Globus pallidus (tissue), 1 donor: ENCODE measurements around the gene TMEM222.
"Not testable (repeated sequence)": the region's sequence is repeated elsewhere in the genome, so short reads cannot be mapped to it uniquely, and the experiment has no call there.

Experiments used
- DNase-seq: peaks from one replicate; pipeline ENCODE4 v3.0.0-alpha.2; 2015; ENCODE audit warnings: low spot score

TMEM222 gene, protein sequence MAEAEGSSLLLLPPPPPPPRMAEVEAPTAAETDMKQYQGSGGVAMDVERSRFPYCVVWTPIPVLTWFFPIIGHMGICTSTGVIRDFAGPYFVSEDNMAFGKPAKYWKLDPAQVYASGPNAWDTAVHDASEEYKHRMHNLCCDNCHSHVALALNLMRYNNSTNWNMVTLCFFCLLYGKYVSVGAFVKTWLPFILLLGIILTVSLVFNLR

DNA sequence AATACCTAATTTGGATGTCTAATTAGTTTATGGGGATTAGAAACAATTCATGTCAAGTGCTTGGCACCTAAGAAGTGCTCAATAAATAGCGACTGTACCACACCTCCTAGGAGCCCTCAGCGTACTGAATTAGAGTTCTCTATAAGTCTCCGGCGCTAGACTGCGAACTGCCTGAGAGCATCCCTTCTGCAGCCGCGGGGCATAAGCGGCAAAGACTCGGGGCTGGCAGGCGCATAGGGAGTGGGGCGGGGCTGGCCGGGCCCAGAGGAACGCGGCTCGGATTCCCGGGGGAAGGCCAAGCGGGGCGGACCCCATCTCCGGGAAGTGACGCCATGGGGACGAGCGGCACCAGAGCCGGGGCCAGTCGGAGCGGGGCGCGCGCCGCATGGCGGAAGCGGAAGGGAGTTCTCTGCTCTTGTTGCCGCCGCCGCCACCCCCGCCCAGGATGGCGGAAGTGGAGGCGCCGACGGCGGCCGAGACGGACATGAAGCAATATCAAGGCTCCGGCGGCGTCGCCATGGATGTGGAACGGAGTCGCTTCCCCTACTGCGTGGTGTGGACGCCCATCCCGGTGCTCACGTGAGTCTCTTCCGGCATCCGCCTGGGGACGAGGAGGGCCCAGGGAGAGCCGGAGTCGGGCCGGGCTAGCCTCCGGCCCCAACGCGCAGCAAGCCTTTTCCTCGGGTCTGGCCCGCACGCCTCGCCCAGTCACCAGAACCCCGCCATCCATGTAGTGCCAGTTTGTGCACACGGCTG, at the start of gene TMEM222:
Gene TMEM222, plus strand, starts transcription at position 351 of the 756 bp plus-strand sequence. Its CDS starts 35 bp downstream, at position 386.
- DNase-seq = peak; percentile 97

DNA sequence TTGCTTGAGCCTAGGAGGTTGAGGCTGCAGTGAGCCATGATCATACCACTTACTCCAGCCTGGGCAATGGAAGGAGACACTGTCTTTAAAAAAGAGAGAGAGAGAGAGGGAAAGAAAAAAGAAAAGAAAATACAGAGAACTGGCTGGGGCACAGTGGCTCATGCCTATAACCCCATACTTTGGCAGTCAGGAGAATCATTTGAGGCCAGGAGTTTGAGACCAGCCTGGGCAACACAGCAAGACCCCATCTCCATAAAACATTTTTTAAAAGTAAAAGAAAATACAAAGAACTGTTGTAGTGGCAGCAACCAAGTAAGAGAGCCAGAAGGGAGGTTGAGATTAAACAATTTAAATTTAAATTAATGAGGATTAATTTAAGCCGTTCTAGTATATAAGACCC, 47.8 kb upstream of the TMEM222 start:
- DNase-seq = no peak

DNA sequence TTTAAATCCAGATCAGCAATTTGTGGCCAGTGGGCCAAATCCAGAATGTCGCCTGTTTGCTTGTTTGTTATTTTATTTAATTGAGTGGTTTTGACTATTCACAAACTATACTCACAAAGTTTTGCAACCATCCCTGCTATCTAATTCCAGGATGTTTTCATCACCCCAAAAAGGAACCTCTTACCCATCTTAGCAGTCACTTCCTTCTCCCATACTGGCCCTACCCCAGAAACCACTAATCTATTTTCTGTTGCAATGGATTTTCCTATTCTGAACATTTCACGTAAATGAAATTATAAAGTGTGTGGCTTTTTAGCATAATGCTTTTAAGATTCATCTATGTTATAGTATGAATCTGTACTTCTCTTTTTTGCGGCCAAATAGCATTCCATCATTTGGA, 46.3 kb upstream of the TMEM222 start:
- DNase-seq = no peak

DNA sequence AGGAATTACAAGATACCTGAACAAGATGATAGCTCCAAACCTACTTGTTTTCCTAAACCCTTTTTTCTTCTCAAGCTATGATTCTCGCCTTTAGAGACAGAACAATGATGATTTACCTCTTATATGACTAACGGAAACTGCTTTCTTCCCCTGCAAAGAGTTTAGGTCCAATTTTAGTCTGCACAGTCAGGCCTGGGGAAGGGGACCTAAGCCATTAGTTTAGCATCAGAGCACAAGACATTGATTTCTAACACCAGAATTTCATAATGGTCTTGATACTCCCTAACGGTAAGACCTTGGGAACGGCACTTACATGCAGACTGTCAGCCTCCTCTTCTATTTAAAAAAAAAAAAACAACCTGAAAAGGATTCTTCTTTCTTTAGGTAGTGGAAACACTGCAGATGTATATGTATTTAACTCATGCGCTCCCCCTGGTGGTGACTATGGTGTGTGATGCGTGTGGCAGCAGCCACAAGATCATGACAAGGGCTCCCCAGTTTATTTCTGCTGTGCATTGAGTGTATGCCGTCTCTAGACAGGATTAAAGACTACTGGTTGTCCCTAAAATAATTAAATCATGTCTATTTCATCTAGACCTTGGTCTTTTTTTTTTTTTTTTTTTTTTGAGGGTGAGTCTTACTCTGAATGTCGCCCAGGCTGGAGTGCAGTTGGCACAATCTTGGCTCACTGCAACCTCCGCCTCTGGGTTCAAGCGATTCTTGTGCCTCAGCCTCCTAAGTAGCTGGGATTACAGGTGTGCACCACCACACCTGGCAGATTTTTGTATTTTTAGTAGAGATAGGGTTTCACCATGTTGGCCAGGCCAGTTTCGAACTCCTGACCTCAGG, 37.3 kb upstream of the TMEM222 start:
- DNase-seq = peak; percentile 70

DNA sequence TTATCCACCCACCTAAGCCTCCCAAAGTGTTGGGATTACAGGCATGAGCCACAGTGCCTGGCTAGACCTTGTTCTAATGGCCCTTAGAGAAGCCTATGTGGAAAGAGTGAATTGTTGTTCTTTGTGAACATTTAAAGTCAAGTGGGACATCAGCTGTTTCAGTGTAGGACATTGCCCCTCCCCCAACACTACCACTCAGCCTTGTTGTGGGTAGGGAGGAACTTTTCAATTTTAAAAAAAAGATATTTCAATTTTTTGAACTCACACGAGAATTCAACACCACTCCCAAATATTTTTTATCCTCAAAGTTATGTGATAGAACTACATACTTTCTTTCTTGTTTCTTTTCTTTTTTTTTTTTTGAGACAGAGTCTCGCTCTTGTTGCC, 36.7 kb upstream of the TMEM222 start:
- DNase-seq = no peak

DNA sequence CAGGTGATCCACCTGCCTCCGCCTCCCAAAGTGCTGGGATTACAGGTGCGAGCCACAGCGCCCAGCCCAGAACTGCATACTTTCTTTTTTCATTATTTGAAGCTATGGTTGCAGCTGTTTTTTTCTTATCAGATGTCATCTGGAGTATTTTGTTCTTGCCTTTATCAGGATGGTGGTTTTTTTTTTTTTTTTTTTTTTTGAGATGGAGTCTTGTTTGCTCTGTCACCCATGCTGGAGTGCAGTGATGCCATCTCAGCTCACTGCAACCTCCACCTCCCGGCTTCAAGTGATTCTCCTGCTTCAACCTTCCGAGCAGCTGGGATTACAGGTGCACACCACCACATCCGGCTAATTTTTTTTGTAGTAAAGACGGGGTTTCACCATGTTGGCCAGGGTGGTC, 36.1 kb upstream of the TMEM222 start:
- not testable (repeated sequence) for DNase-seq

DNA sequence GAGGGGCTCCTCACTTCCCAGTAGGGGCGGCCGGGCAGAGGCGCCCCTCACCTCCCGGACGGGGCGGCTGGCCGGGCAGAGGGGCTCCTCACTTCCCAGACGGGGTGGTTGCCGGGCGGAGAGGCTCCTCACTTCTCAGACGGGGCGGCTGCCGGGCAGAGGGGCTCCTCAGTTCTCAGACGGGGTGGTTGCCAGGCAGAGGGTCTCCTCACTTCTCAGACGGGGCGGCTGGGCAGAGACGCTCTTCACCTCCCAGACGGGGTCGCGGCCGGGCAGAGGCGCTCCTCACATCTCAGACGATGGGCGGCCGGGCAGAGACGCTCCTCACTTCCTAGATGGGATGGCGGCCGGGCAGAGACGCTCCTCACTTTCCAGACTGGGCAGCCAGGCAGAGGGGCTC, 32.8 kb upstream of the TMEM222 start:
- DNase-seq = not testable (repeated sequence)

DNA sequence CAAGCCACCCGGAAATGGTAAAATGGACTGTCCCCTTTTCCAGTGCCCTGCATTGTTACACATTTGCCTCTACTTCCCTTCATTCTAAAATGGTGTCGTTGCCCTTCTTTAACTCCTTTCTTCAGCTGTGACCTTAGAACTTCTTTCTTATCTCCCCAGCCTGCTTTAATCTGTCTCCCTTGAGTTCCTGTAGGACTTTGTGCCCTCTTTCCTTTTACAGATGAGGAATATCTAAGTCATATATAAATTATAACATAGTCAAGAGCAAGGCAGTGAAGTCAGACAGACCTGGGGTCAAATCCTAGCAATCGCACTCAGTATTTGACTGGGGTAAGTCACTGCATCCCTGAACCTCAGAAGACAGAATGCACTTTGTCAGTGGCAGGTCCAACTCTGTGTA, 31.4 kb upstream of the TMEM222 start:
- no peak for DNase-seq

DNA sequence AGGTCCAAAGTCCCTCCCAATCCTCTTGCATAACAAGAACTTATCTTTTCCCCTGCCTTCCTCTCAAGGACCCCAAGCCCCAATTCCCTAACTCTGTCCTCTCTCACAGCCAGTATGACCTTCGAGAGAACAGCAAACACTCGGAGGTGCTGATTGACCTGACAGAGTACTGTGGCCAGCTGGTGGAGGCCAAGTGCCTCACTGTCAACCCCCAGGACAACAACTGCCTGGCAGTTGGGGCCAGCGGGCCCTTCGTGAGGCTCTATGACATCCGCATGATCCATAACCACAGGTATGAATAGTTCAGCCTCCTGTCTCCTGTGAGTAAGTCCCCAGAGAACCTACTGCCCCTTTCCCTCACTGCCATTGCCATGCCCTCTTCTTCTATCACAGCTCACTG, 29.9 kb upstream of the TMEM222 start:
- DNase-seq = no peak

DNA sequence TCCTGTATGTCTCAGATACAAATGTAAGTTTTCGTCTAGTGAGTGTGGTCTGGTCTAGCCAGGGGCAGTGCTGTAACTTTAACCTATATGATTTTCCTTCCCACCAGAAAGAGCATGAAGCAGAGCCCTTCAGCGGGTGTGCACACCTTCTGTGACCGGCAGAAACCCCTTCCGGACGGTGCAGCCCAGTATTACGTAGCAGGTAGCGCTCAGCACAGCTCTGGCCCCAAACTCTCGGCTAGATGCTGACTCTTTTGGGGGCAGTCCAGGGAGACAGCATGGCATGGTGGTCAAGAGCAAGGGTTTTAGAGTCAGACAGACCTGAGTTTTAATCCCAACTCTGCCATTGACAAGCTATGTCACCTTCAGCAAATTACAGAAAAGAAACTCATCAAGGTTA, 28.0 kb upstream of the TMEM222 start:
- no peak for DNase-seq

DNA sequence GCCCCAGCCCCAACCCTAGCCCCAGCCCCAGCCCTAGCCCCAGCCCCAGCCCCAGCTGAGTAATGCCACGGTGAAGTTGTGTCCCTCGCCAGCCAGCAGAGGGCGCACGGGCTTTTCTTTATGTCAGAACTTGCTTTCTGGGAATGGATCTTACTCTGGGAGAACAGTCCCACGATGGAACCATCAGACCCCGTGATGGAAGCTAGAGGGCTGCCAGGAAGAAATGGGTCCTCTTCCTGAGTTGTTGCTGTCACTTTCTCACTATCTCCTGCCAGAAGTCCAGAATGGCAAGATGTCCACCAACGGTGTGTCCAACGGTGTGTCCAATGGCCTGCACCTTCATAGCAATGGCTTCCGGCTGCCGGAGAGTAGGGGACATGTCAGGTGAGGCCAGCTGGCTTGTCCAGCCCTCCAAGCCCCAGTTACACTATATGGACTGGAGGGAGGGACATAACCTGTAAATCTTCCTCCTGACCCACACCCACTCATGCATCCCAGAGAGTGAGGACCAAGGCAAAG, 25.1 kb upstream of the TMEM222 start:
- DNase-seq = peak; percentile 43

DNA sequence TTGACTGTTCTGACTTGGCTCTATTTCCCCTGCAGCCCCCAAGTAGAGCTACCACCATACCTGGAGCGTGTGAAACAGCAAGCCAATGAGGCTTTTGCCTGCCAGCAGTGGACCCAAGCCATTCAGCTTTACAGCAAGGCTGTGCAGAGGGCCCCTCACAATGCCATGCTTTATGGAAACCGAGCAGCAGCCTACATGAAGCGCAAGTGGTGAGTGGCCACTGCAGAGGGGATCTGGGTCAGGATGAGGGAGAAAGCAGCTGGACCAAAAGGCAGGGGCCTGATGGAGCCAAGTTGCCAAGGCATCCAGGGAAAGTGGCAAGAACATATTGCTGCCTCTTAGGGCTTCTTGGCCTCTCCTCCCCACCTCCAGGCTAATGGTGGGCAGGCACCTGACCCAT, 24.1 kb upstream of the TMEM222 start:
- no peak for DNase-seq

DNA sequence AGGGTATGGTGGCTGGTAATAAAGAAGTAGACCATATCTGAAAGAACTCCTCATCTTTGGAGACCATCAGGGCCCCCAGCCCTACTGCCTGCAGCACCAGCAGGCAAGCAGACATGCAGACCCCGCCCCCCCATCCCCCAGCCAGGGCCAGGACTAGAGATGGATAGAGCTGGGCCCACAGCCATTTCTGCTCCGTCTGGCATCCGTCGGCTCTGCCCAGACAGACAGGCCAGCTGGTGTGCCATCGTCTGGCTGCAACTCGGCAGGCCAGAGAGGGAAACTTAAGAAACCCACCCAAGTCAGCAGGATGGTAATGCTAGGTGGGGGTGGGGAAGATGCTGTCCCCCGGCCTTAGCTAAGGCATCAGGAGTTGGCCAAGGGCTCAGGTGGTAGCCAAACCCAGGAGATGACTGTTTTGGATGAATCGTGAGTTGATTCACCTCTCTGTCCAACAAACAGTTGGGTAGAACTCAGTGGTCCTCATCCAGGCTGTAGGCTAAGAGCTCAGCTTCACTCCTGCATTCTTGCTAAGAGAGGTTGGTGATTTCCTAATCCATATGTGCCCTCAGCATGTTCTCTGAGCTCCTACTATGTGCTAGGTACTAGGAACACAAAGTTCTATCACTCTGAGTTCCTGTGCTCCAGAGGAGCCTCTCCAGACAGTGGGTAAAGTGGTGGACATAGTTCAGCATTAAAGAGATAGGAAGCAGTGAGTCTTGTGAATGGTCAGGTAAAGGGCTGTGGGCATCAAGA, 23.2 kb upstream of the TMEM222 start:
- DNase-seq = no peak

DNA sequence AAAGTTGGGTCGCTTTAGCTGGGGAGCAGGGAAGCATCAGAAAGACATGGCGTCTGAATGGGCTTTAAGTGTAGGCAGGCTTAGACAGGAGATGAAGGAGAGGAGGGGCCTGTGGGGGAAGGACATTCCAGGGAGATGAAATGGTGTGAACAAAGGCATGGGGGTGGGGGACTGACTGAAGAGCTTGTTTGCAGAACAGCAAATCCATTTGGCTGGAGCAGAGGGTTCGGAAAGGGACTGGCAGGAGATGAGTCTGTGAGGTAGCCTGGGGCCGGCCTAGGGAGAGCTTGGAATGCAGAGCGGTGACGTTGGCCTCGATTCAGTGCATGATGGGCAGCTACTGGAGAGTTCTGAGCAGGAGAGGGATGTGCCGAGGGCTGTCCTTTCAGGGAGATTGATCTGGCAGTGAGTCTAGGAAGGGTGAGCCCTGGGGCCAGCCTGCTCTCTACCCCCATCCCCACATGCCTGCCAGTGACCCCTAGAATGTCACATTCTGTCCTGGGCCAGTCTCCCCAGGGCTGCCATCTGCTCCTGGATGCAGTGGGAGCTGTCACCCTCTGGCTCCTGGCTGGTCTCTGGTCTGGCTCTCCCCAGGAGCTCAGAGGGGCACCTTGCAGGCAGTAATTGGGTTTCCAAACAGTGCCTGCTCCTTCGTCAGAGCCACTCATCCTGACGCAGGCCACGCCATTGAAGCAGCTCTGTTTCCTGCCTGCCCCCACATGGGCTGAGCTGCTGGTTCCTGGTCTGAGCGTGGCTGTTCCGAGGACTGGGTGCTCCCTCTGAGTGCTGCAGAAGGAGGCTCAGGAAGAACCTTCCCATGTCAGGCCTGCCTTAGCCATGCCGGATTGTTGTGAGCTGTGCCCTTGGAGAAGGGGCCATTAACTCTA, 22.3 kb upstream of the TMEM222 start:
- DNase-seq = peak; percentile 40

DNA sequence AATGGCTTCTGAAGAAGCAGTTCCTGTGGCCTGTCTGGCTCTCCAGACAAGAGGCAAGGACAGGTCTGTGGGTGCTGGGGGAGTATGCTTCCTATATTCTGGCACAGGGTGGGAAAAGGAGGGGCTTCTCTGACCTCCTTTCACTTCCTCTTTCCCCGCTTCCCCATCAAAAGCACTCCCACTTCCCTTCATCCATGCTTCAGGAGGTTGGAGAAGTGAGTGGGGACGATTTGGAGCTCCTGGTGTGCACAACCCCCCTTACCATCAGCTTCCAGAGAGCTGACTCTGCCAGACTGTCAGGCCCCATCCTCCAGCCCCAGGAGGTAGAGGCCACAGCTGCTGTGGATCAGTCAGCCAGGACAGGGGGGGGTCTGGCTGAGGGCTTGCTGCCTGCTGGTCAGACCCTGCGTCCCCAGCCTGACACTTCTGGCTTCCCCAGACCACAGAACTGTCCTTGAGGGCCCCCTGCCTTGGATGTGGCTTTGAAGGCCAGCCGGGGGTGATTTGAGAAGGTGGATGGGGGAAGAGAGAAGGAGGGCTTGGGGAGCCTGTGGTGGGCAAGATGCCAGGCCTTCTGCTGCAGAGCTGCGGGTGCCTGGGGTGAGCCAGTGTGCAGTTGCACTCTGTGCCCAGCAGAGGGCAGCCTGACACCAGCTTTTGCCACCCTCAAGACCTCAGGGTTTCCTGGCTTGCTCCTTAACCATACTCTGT, 21.5 kb upstream of the TMEM222 start:
- peak; percentile 87 for DNase-seq

DNA sequence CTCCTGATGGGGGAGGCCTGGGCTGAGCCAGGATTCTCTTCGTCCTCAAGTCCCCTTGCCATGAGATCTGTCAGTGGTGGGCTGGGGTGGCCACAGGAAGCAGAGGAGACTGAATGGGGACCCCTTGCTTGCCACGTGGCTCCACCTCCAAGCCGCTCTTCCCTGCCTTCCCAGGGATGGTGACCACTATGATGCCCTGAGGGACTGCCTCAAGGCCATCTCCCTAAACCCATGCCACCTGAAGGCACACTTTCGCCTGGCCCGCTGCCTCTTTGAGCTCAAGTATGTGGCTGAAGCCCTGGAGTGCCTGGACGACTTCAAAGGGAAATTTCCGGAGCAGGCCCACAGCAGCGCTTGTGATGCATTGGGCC, 20.9 kb upstream of the TMEM222 start:
- DNase-seq = no peak

DNA sequence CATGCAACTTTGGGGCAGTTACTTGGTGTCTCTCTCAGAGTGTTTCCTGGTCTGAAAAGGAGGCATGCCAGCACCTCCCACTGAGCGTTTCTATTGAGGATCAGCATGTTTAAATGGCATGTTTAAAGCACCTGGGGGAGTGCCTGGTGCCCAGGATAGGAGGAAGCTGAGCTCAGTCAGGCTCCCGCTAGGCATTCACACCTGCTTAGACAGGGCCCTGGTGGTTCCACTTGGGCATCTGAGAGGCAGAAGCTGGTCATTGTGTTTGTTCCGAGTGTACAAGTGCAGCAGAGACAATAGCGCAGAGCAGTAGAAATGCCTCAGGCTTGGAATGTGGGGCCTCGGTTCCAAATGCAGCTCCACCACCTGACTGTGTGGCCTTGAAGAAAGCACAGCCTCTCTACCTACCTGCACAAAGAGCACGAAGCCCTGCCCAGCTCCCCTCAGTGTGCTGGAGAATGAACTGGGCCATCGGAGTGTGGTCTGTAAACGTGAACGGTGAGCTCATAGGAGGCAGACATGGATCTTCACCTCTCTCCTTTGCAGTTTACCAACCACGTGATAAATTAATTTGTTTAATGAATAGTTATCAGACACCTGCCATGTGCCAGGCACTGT, 20.3 kb upstream of the TMEM222 start:
- no peak for DNase-seq

DNA sequence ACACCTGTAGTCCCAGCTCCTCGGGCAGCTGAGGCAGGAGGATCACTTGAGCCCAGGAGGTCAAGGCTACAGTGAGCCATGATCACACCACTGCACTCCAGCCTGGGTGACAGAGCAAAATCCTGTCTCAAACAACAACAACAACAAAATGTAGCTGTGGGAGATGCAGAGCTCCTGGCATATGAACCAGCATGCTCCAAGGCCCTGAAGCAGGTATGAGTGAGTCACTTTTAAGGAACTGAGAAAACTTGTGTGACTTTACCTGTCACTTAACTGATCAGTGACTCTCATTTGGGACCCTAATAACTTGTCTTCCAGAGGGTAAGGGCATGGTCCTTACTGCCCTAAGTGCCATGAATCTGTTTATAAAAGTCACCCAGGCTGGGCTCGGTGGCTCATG, 19.4 kb upstream of the TMEM222 start:
- no peak for DNase-seq

DNA sequence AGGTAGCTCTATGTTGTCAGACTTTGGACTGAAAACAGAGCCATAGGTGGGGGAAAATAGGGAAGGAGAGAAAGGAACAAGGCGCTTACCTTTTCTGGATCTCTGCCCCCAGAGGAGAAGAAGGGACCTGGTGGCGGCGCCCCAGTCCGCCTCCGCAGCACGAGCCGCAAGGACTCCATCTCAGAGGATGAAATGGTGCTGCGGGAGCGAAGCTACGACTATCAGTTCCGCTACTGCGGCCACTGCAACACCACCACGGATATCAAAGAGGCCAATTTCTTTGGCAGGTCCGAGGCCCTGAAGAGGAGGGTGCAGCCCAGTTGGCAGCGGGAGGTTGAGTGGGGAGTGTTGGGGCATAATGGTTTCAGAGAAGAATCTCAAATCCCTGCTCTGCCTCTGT, 18.5 kb upstream of the TMEM222 start:
- no peak for DNase-seq

DNA sequence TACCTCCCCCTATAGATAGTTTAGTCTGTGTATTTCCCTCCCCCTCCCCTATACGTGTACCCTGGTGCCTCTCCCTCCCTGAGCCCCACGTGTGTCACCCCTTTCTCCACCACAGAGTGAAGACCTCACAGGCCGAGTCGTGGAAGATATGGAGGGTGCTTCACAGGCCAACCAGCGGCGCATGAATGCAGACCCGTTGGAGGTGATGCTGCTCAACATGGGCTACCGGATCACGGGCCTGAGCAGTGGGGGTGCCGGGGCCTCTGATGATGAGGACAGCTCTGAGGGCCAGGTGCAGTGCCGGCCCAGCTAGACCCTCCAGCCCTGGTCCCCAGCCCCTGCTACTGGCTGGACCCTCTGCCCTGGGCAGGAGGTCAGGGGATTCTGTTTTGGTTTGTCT, 15.9 kb upstream of the TMEM222 start:
- DNase-seq = no peak
